Smooth muscle cell (in vitro differentiated cells): ENCODE results near the gene CYB5R4. TPM values are rescaled to one million over a fixed set of nuclear protein-coding genes. Genes with fewer than 3 reads are reported as not detected.

ENCODE experiments used
- DNase-seq: peaks from one replicate; lab custom pipeline; 2025; ENCODE audit not compliant: unreplicated experiment; lab: John Stamatoyannopoulos, UW
- H2AFZ ChIP-seq: fragments of 200-600 bp; sonication (generic); 2 replicates; pipeline ENCODE4 v1.6.0; 2016; ENCODE audit warnings: antibody characterized with exemption, low read depth, mild to moderate bottlenecking
- H3F3A ChIP-seq: fragments of 200-600 bp; sonication (generic); 2 replicates; pipeline ENCODE4 v1.6.0; 2017; ENCODE audit warnings: antibody characterized with exemption, low read depth
- H3K27ac ChIP-seq: fragments of 200-600 bp; sonication (generic); 2 replicates; pipeline ENCODE4 v1.5.1; 2016; ENCODE audit warnings: low read depth, mild to moderate bottlenecking
- H3K27me3 ChIP-seq: fragments of 200-600 bp; sonication (generic); 2 replicates; pipeline ENCODE4 v1.6.1; 2016; ENCODE audit warnings: low read depth, mild to moderate bottlenecking
- H3K36me3 ChIP-seq: fragments of 200-600 bp; sonication (generic); 2 replicates; pipeline ENCODE4 v1.5.1; 2016; ENCODE audit warnings: low read depth
- H3K4me1 ChIP-seq: fragments of 200-600 bp; sonication (generic); 2 replicates; pipeline ENCODE4 v1.5.1; 2016; ENCODE audit warnings: low read depth
- H3K4me2 ChIP-seq: fragments of 200-600 bp; sonication (generic); 2 replicates; pipeline ENCODE4 v1.6.0; 2016; ENCODE audit warnings: mild to moderate bottlenecking
- H3K4me3 ChIP-seq: fragments of 200-600 bp; sonication (generic); 2 replicates; pipeline ENCODE4 v1.5.1; 2016; ENCODE audit warnings: mild to moderate bottlenecking
- H3K79me2 ChIP-seq: fragments of 200-600 bp; sonication (generic); 2 replicates; pipeline ENCODE4 v1.6.0; 2016; ENCODE audit warnings: low read depth, mild to moderate bottlenecking
- H3K9ac ChIP-seq: fragments of 200-600 bp; sonication (generic); 2 replicates; pipeline ENCODE4 v1.6.0; 2016; ENCODE audit warnings: low read depth
- H3K9me3 ChIP-seq: fragments of 200-600 bp; sonication (generic); replicated peaks from 2 replicates; pipeline ENCODE4 v1.5.1; 2016; ENCODE audit warnings: low read depth
- H4K20me1 ChIP-seq: fragments of 200-600 bp; sonication (generic); 2 replicates; pipeline ENCODE4 v1.6.0; 2016; ENCODE audit warnings: low read depth
- WGBS: methylation state at CpG from one replicate; pipeline ENCODE4 v1.1.7; 2016; ENCODE audit warnings: low lambda C conversion rate; 5-methylcytosine and 5-hydroxymethylcytosine counted together
- polyA plus RNA-seq: library from polyadenylated mRNA; unstranded; fragments of >200 nt; fragmentation: Nextera tagmentation; extraction: Ambion mirVana; gene quantifications from 2 replicates; pipeline ENCODE4 v1.2.1, GENCODE V29; 2016
- total RNA-seq: library from RNA; depleted of rRNA; stranded (reverse); fragments of >200 nt; gene quantifications from 2 replicates; pipeline ENCODE4 v1.2.3, GENCODE V29; 2014
- TF ChIP-seq, protein P1 (sequence below): fragments of 200-600 bp; sonication (generic); IDR thresholded peaks from 2 replicates; pipeline ENCODE4 v1.5.1; 2017; ENCODE audit warnings: borderline replicate concordance, mild to moderate bottlenecking, antibody characterized with exemption; ENCODE audit not compliant: insufficient read depth, poor library complexity, severe bottlenecking

Gene CYB5R4
- total and polyA plus RNA-seq, 2 experiments from 2014 or later: 5.8 to 9.5 TPM

DNA sequence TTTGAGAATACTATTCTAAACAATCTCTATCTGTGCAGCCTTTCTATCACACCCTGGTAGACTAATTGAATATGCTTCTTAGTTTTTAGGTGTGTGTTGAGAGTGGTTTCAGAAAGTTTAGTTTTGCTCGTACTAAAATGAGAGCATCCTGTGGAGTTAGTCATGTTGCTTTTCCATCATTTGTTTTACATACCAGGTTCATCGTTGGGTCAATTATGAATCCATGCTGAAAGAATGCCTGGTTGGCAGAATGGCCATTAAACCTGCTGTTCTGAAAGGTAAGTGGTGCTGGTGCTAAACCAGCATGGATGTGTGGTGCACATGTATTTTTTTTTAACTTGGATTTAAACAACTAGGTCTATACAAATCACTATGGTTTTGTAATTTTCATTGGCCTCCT is 49.3 kb downstream of the CYB5R4 start:
- Histone ChIP-seq H4K20me1 (peaks cover 6% of the 10 kb centered on the region), H3K9me3 (peaks cover 3% of the 10 kb centered on the region), H3K27me3 (no peaks in the 10 kb centered on the region), H2AFZ (no peak overlapping the region), H3F3A (no peaks in the 10 kb centered on the region), H3K4me1 (no peaks in the 10 kb centered on the region), H3K27ac (no peak overlapping the region), H3K9ac (no peak overlapping the region), H3K36me3 (peaks cover 4% of the 10 kb centered on the region), H3K79me2 (peaks cover 26% of the 10 kb centered on the region), H3K4me3 (no peak overlapping the region), H3K4me2 (no peak overlapping the region)
- DNase-seq: no peak
- TF ChIP-seq, protein P1, sequence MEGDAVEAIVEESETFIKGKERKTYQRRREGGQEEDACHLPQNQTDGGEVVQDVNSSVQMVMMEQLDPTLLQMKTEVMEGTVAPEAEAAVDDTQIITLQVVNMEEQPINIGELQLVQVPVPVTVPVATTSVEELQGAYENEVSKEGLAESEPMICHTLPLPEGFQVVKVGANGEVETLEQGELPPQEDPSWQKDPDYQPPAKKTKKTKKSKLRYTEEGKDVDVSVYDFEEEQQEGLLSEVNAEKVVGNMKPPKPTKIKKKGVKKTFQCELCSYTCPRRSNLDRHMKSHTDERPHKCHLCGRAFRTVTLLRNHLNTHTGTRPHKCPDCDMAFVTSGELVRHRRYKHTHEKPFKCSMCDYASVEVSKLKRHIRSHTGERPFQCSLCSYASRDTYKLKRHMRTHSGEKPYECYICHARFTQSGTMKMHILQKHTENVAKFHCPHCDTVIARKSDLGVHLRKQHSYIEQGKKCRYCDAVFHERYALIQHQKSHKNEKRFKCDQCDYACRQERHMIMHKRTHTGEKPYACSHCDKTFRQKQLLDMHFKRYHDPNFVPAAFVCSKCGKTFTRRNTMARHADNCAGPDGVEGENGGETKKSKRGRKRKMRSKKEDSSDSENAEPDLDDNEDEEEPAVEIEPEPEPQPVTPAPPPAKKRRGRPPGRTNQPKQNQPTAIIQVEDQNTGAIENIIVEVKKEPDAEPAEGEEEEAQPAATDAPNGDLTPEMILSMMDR: no peak
- WGBS: 90% methylated on average over 2 of the region's 2 CpGs

GRCh38 chr6:83911278-83911677 is 51.8 kb downstream of the CYB5R4 start:
- Histone ChIP-seq H4K20me1 (peaks cover 9% of the 10 kb centered on the region), H3K27me3 (no peaks in the 10 kb centered on the region), H3K4me3 (no peak overlapping the region), H3K4me2 (no peak overlapping the region), H3K9me3 (no peaks in the 10 kb centered on the region), H3K27ac (no peak overlapping the region), H3K9ac (no peak overlapping the region), H3K79me2 (peaks cover 4% of the 10 kb centered on the region), H3K36me3 (no peaks in the 10 kb centered on the region), H2AFZ (no peak overlapping the region), H3K4me1 (peaks cover 3% of the 10 kb centered on the region), H3F3A (no peaks in the 10 kb centered on the region)
- DNase-seq: no peak
- TF ChIP-seq, protein P1: no peak

GRCh38 chr6:83914953-83915352 is 55.5 kb downstream of the CYB5R4 start:
- Histone ChIP-seq H4K20me1 (peaks cover 6% of the 10 kb centered on the region), H3K27ac (no peak overlapping the region), H2AFZ (no peak overlapping the region), H3F3A (no peaks in the 10 kb centered on the region), H3K4me3 (no peak overlapping the region), H3K27me3 (no peaks in the 10 kb centered on the region), H3K79me2 (no peaks in the 10 kb centered on the region), H3K9me3 (no peaks in the 10 kb centered on the region), H3K4me2 (no peak overlapping the region), H3K36me3 (no peaks in the 10 kb centered on the region), H3K9ac (no peak overlapping the region), H3K4me1 (peaks cover 9% of the 10 kb centered on the region)
- TF ChIP-seq, protein P1: no peak
- DNase-seq: no peak
- WGBS: 100% methylated on average over 1 of the region's 1 CpG

GRCh38 chr6:83917001-83917400 is 57.5 kb downstream of the CYB5R4 start:
- no peaks in the 10 kb centered on the region for H3K36me3 ChIP-seq
- no peak for DNase-seq
- TF ChIP-seq, protein P1: no peak
- no peaks in the 10 kb centered on the region for H3K79me2 ChIP-seq
- H3K9ac ChIP-seq: no peak overlapping the region
- no peak overlapping the region for H3K4me3 ChIP-seq
- H3K4me2 ChIP-seq: peak overlapping the region; percentile 13
- H2AFZ ChIP-seq: no peak overlapping the region
- H3K27ac ChIP-seq: peak overlapping the region; percentile 40
- H3K4me1 ChIP-seq: peaks cover 9% of the 10 kb centered on the region
- H3K27me3 ChIP-seq: no peaks in the 10 kb centered on the region
- no peaks in the 10 kb centered on the region for H3K9me3 ChIP-seq
- H3F3A ChIP-seq: no peaks in the 10 kb centered on the region
- H4K20me1 ChIP-seq: peaks cover 3% of the 10 kb centered on the region
